ENCODE data around the gene AKAP6. TPM values are rescaled to one million over a fixed set of nuclear protein-coding genes. Genes with fewer than 3 reads are reported as not detected.
"Not testable (repeated sequence)": the region's sequence is repeated elsewhere in the genome, so short reads cannot be mapped to it uniquely, and the experiment has no call there.

AKAP6 gene
- total RNA-seq, 2 experiments from 2014 or later = 0.83 to 1.7 TPM

DNA sequence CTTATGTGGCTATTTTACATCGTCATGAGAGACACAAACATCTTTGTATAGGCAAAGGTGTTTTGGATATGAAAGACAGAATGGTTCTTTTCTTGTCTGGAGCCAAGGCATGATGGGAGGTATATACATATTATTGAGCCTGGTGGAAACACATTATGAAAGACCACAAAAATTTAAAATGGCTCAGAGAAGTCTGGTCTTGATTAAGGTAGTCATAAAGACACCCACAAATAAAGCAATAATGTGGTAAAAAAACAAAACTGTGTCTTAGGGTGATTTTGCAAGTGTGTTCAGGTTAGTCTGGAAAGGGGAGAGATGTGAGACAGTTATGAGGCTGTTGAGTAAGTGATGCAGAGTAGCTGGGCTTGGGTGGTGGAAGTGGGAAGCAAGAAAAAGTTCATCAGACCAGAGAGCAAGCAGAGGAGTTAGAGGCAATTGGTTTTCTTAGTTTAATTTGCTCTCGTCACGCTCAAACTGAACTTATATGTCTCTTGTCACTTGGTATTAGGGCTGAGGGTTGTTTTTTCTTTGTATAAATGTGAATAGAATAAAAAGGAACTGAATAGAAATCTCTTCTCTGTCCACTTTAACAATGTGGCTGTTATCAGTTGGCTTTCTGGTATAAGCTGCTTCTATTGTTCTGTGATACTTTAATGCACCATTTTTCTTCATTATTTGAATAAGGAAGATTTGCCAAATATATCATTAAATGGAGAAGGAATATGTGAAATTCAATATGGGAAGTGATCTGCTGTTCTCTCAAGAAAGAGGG, 115.0 kb downstream of the AKAP6 start:
- ATAC-seq (no peak), DNase-seq (no peak)
- POLR2A ChIA-PET = no interaction called here
- no peaks in the 10 kb centered on the region for H3K27me3 Mint-ChIP-seq (ENCODE audit: low read depth)
- H3K9me3 Mint-ChIP-seq (ENCODE audit: insufficient read depth) = no peaks in the 10 kb centered on the region
- CTCF ChIA-PET = no interaction called here
- no peak overlapping the region for H3K27ac Mint-ChIP-seq
- peaks cover 2% of the 10 kb centered on the region for H3K4me1 Mint-ChIP-seq (ENCODE audit: low read depth)
- peaks cover 2% of the 10 kb centered on the region for H3K36me3 Mint-ChIP-seq (ENCODE audit: low read depth)
- no peak overlapping the region for H3K4me3 Mint-ChIP-seq

DNA sequence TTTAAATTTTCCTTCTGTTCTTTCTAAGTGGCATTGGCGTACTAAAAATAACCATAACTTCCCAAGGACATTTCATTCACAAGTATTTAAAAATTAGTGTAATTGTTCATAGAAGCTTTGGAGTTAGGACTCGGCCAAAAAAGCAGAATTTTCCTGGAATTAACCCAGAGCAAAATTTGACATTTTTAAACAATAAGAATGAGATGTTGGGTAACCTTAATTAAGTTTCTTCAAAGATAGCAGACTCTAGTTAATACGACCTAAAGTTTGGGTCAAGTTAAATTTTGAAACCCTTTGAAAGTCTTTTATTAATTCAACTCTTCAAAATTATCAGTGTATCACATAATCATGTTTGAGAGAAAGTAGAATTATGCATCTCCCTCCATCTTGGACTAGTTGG, 118.3 kb downstream of the AKAP6 start:
- no peaks in the 10 kb centered on the region for H3K4me1 Mint-ChIP-seq (ENCODE audit: low read depth)
- H3K27ac Mint-ChIP-seq = no peak overlapping the region
- POLR2A ChIA-PET = no interaction called here
- H3K27me3 Mint-ChIP-seq (ENCODE audit: low read depth) = no peaks in the 10 kb centered on the region
- no peak for DNase-seq
- CTCF ChIA-PET = no interaction called here
- H3K4me3 Mint-ChIP-seq = no peak overlapping the region
- no peak for ATAC-seq
- no peaks in the 10 kb centered on the region for H3K9me3 Mint-ChIP-seq (ENCODE audit: insufficient read depth)
- no peaks in the 10 kb centered on the region for H3K36me3 Mint-ChIP-seq (ENCODE audit: low read depth)

DNA sequence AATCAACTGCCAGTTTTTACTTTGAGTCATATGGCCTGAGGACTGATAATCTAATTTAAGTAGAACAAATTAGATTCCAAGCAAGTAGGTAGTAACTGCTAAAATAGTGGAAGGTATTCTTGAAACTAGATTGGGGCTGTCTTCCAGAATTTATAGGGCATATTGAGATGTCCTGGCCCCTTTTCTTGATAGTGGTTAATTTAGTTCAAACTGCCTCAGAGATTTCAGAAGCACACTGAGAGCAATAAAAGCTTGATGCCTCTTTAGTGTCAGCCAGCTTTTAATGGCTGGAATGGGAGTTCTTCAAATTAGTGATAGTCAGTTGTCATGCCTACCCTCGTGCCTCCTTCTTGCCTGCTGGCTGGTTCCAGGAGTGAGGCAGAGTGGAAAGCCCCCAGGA, 120.5 kb downstream of the AKAP6 start:
- DNase-seq = no peak
- ChIA-PET CTCF (no interaction called here), POLR2A (interaction anchor here (0.6 kb wide), 1 partner anchor 1065 kb away, joined by 3 read pairs; no protein-coding TSS in a partner anchor)
- no peaks in the 10 kb centered on the region for H3K9me3 Mint-ChIP-seq (ENCODE audit: insufficient read depth)
- H3K4me1 Mint-ChIP-seq (ENCODE audit: low read depth) = no peaks in the 10 kb centered on the region
- H3K27ac Mint-ChIP-seq = no peak overlapping the region
- no peak overlapping the region for H3K4me3 Mint-ChIP-seq
- ATAC-seq = no peak
- H3K36me3 Mint-ChIP-seq (ENCODE audit: low read depth) = no peaks in the 10 kb centered on the region
- no peaks in the 10 kb centered on the region for H3K27me3 Mint-ChIP-seq (ENCODE audit: low read depth)

DNA sequence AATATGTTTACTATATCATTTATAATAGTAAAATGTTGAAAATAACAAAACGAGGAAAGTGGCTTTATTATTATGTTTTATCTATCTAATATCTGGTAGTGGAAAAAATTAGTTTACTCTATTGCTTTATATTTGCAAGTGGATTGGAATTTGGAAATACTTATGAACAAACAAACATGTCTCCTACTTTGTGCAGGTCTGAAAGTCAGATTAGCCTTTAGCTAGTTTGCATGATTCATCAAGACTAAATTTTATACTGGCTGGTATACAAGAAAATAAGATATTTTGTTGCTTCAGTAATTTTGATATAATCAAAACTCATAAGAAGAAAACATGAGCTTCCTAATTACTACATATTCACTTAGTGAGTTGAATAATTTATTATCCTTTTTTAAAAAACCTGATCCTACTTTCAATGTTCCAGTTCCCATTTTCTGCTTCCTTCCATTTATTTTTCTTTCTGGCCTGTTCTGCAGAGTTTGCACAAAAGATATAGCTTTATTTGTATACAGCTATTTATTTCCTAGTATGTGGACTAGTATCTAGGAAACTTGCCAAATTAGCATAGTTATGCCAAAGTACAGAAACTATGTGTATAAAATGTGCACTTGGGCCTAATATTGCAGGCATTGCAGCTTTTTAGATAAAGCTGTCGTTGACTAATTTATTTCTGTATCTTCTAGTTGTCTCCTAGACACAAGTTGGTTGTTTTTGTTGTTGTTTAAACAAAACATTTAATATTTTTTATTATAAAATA, 122.0 kb downstream of the AKAP6 start:
- Mint-ChIP-seq H3K36me3 (ENCODE audit: low read depth) (no peaks in the 10 kb centered on the region), H3K9me3 (ENCODE audit: insufficient read depth) (no peaks in the 10 kb centered on the region), H3K27ac (no peak overlapping the region), H3K27me3 (ENCODE audit: low read depth) (no peaks in the 10 kb centered on the region), H3K4me1 (ENCODE audit: low read depth) (no peaks in the 10 kb centered on the region), H3K4me3 (no peak overlapping the region)
- ATAC-seq (no peak), DNase-seq (no peak)
- ChIA-PET CTCF (interaction anchor here (0.8 kb wide), 1 partner anchor 23 kb away, joined by 3 read pairs; no protein-coding TSS in a partner anchor), POLR2A (no interaction called here)

DNA sequence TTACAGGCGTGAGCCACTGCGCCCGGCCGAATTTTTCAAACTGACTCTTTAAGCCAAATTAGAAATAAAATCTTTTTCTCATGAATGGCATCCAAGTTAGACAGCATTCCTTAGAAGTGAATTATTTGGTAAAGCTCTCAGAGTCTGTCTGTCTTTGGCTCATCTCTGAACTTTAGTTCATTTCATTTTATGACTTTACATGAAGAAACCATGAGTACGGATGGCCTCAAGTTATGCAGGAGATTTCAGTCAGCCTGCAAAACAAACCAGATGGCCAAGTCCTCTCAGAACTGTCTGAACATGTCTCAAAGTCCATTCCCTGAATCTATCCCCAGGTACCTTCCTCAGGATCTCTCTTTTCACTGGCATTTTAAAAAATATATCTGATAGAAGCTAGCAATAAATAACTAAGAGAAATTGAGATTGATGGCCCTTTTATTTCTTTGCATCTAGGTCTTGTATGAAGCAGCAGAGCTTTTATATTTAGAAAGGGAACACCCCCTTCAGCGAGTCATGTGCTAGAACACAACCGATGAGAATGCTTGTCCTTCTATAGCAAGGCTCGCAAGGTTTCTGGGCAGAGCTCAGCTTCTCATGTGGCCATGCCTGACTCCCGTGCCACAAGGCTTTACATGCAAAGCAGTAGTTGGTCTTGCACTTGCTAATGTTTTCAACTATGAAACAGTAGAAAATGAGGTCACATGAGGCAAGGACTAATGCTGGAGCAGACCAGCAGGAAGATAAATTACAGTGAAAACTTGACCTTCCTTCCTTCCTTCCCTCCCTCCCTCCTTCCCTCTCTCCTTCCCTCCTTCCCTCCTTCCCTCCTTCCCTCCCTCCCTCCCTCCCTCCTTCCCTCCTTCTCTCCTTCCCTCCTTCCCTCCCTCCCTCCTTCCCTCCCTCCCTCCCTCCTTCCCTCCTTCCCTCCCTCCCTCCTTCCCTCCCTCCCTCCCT, 125.0 kb downstream of the AKAP6 start:
- ChIA-PET POLR2A (no interaction called here), CTCF (no interaction called here)
- ATAC-seq = no peak

DNA sequence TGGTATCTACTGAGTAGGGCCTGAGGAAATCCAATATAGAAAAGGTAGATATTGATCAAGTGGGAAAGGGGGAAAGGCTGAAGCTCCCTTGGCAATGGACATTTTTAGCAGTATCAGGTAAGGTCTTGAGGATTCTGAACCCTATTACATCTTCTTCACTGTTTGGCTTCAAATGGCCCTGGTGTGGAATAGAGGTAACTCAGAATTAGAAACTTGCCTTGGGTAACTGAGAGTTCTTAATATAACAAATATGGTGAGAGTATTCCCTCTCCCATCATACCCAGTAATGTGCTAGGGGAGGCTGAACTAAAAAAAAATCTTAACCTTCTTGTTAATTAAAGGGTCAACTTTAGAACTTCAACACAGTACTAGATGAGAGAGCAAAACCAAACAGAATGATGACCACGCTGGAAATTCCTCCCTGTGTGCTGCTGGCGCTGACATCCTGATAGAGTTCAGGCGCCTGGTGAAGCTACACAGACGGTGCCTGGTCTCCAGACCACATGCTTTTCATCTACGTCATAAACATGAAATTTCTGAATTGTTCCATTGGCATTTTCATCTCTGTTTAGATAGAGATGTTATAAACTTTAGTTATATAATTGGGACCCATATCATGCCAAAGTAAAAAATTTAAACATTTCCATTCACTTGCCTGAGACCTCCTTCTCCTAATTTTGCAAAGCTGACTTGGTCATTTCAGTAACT, 128.3 kb downstream of the AKAP6 start:
- POLR2A ChIA-PET = no interaction called here

More for the DNA sequence above, 125.0 kb downstream of the AKAP6 start:
- no peak overlapping the region for H3K4me3 Mint-ChIP-seq
- no peaks in the 10 kb centered on the region for H3K4me1 Mint-ChIP-seq (ENCODE audit: low read depth)
- no peak overlapping the region for H3K27ac Mint-ChIP-seq
- no peaks in the 10 kb centered on the region for H3K27me3 Mint-ChIP-seq (ENCODE audit: low read depth)
- no peak for DNase-seq
- H3K9me3 Mint-ChIP-seq (ENCODE audit: insufficient read depth) = no peaks in the 10 kb centered on the region
- H3K36me3 Mint-ChIP-seq (ENCODE audit: low read depth) = no peaks in the 10 kb centered on the region

DNA sequence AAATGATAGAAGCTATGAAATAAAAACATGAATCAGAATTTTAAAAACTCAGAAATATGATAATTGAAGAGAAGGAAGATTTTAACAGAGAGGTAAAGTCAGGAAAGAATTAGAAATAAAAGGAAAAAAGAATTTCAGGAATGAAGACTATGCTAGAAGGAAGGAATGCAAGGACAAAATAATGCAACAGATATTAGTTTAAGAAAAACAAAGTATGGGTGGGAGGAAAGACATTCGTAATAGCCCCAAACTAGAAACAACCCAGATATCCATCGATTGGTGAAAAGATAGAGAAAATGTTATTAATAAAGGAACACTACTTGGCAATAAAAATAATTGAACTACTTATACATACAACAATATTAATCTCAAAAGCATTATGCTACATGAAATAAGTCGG, 129.6 kb downstream of the AKAP6 start:
- ATAC-seq = no peak
- Mint-ChIP-seq H3K36me3 (ENCODE audit: low read depth) (no peaks in the 10 kb centered on the region), H3K9me3 (ENCODE audit: insufficient read depth) (peaks cover 5% of the 10 kb centered on the region), H3K4me3 (no peak overlapping the region), H3K4me1 (ENCODE audit: low read depth) (no peaks in the 10 kb centered on the region), H3K27ac (no peak overlapping the region), H3K27me3 (ENCODE audit: low read depth) (no peaks in the 10 kb centered on the region)
- no peak for DNase-seq
- ChIA-PET CTCF (no interaction called here), POLR2A (no interaction called here)

More for the DNA sequence above, 128.3 kb downstream of the AKAP6 start:
- no peaks in the 10 kb centered on the region for H3K27me3 Mint-ChIP-seq (ENCODE audit: low read depth)
- no peaks in the 10 kb centered on the region for H3K4me1 Mint-ChIP-seq (ENCODE audit: low read depth)
- H3K4me3 Mint-ChIP-seq = no peak overlapping the region
- ATAC-seq (no peak), DNase-seq (no peak)
- peaks cover 5% of the 10 kb centered on the region for H3K9me3 Mint-ChIP-seq (ENCODE audit: insufficient read depth)
- H3K27ac Mint-ChIP-seq = no peak overlapping the region
- H3K36me3 Mint-ChIP-seq (ENCODE audit: low read depth) = no peaks in the 10 kb centered on the region
- CTCF ChIA-PET = no interaction called here

DNA sequence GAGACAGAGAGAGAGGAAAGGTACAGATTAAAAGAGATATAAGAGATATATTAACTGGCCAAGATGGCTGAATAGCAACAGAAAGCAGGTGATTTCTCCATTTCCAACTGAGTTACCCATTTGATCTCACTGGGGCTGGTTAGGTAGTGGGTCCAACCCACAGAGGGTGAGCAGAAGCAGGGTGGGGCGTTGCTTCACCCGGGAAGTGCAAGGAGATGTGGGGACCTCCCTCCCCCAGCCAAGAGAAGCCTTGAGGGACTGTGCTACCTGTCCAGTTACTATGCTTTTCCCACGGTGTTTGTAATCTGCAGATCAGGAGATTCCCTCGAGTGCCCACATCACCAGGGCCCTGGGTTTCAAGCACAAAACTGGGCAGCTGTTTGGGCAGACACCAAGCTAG, 131.2 kb downstream of the AKAP6 start:
- no peak for DNase-seq
- ATAC-seq = no peak
- Mint-ChIP-seq H3K27ac (no peak overlapping the region), H3K4me1 (ENCODE audit: low read depth) (no peaks in the 10 kb centered on the region), H3K36me3 (ENCODE audit: low read depth) (no peaks in the 10 kb centered on the region), H3K9me3 (ENCODE audit: insufficient read depth) (peaks cover 5% of the 10 kb centered on the region), H3K27me3 (ENCODE audit: low read depth) (no peaks in the 10 kb centered on the region), H3K4me3 (no peak overlapping the region)
- POLR2A ChIA-PET = no interaction called here
- CTCF ChIA-PET = no interaction called here

DNA sequence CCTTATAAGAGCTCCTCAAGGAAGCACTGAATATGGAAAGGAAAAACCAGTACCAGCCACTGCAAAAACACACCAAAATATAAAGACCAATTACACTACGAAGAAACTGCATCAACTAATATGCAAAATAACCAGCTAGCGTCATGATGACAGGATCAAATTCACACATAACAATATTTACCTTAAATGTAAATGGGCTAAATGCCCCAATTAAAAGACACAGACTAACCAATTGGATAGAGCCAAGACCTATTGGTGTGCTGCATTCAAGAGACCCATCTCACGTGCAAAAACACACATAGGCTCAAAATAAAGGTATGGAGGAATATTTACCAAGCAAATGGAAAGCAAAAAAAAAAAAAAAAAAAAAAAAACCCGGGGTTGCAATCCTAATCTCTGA, 133.5 kb downstream of the AKAP6 start:
- ATAC-seq; H3K4me1 Mint-ChIP-seq (ENCODE audit: low read depth); CTCF ChIA-PET; POLR2A ChIA-PET; H3K9me3 Mint-ChIP-seq (ENCODE audit: insufficient read depth); H3K27ac Mint-ChIP-seq; H3K4me3 Mint-ChIP-seq; H3K27me3 Mint-ChIP-seq (ENCODE audit: low read depth); H3K36me3 Mint-ChIP-seq (ENCODE audit: low read depth); DNase-seq: not testable (repeated sequence)

DNA sequence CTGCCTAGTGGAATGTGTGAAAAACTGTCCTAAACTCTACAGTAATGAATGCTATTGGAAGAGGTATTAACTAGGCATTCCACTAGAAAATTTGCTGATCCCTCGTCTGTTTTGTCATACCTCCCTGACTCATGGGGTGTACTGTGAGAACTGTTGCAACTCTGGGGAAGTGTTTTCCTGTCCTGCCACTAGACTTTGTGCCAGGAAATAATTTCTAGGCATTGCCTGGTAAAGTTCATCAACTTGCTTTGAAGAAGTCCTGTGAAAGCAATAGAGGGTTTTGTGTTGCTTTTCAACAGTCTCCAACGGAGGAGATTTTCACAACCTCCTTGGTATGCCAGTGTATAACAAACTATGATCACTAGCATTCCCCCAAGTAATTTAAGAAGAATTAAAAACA, 139.9 kb downstream of the AKAP6 start:
- ChIA-PET POLR2A (no interaction called here), CTCF (interaction anchor here (0.7 to 1.8 kb wide), 4 partner anchors 30 to 1014 kb away, joined by 3 to 6 read pairs (median 4); no protein-coding TSS in a partner anchor)
- ATAC-seq (no peak), DNase-seq (no peak)
- Mint-ChIP-seq H3K27me3 (ENCODE audit: low read depth) (peaks cover 10% of the 10 kb centered on the region), H3K36me3 (ENCODE audit: low read depth) (no peaks in the 10 kb centered on the region), H3K27ac (no peak overlapping the region), H3K4me1 (ENCODE audit: low read depth) (no peaks in the 10 kb centered on the region), H3K9me3 (ENCODE audit: insufficient read depth) (no peaks in the 10 kb centered on the region), H3K4me3 (no peak overlapping the region)

DNA sequence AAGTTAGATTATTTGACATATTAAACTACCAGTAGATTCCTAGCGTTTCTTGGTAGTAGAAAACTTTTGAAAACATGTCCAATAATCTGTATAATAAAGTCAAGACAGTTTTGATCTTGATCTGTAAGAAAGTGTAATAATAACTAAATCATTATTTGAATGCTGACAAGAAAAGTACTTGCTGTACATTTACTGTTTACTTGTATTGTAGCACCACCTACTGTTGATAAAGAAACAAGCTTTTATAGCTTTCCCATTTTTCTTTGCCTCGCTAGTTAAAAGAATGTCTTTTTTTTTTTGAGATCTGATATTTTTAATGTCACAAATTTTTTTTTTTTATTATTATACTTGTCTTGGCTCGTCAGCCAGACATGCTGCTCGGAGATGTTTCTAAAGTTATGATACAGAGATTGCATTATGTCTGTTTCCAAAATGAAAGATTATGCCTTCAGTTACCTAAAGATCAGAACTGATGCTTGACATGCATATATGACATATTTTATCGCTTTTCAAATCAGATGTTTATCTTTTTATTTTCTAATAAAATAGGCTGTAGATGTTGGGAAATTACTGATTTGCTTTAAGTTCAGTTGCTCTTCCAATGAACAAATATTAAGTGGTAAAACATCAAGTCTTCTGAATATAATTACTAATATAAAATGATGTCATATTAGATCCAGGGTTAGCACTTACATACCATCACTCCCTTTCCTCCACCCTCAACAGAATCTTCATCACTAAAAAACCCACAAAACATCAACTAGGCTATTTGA, 140.5 kb downstream of the AKAP6 start:
- H3K9me3 Mint-ChIP-seq (ENCODE audit: insufficient read depth) = no peaks in the 10 kb centered on the region
- H3K4me1 Mint-ChIP-seq (ENCODE audit: low read depth) = no peaks in the 10 kb centered on the region
- DNase-seq = no peak
- H3K4me3 Mint-ChIP-seq = no peak overlapping the region
- H3K27me3 Mint-ChIP-seq (ENCODE audit: low read depth) = peaks cover 10% of the 10 kb centered on the region
- ChIA-PET CTCF (interaction anchor here (0.7 to 2.8 kb wide), 8 partner anchors 31 to 1014 kb away, joined by 3 to 12 read pairs (median 5); no protein-coding TSS in a partner anchor), POLR2A (no interaction called here)
- no peak for ATAC-seq
- H3K36me3 Mint-ChIP-seq (ENCODE audit: low read depth) = no peaks in the 10 kb centered on the region
- no peak overlapping the region for H3K27ac Mint-ChIP-seq
